Endothelial cell of umbilical vein (primary cell): ENCODE data around the gene DMD. TPM values are rescaled to one million over a fixed set of nuclear protein-coding genes. Genes with fewer than 3 reads are reported as not detected.

ENCODE experiments used
- BruUV-seq: library from RNA; stranded (reverse); fragments of 400-500 nt; replicated peaks from 2 replicates; lab custom pipeline; 2021; lab: Mats Ljungman, UMichigan
- CTCF ChIA-PET: fragments of 300-600, 350-600 bp; sonication (Branson Sonifier 250); formaldehyde crosslinking; loops from one replicate; lab custom pipeline; 2021; ENCODE audit warnings: antibody characterized with exemption, inconsistent platforms; lab: Charles Lee
- POLR2A ChIA-PET: fragments of 300-600, 350-600 bp; sonication (Branson Sonifier 250); formaldehyde crosslinking; loops from one replicate; lab custom pipeline; 2021; ENCODE audit warnings: antibody characterized with exemption, inconsistent platforms; lab: Charles Lee
- DNase-seq: peaks from one replicate; pipeline ENCODE4 v3.0.0-alpha.2; 2011; ENCODE audit warnings: low read depth, low spot score
- FAIRE-seq: peaks from 2 replicates; lab custom pipeline; 2011; peaks lifted over from hg19 to GRCh38; lab: Jason Lieb, UNC
- H2AFZ ChIP-seq: 2 replicates; pipeline ENCODE4 v1.6.0; 2012; ENCODE audit warnings: low read depth, low read length, control low read depth, inconsistent platforms
- H3K27ac ChIP-seq: 2 replicates; pipeline ENCODE4 v1.5.1; 2011; ENCODE audit warnings: low read depth, mild to moderate bottlenecking, control low read depth, low read length, moderate library complexity; ENCODE audit not compliant: insufficient read depth
- H3K27me3 ChIP-seq, 2 experiments: 2 replicates each; pipeline versions ENCODE4 v1.6.0 to v1.6.1; 2011; ENCODE audit warnings: low read length in 2 of 2, mixed read lengths in 1 of 2; ENCODE audit not compliant: control insufficient read depth in 2 of 2, insufficient read depth in 2 of 2
- H3K36me3 ChIP-seq, 2 experiments: 2 replicates in 1 of 2; 3 replicates in 1 of 2; pipeline ENCODE4 v1.5.1; 2011; ENCODE audit warnings: low read length in 2 of 2, mild to moderate bottlenecking in 1 of 2, moderate library complexity in 1 of 2; ENCODE audit not compliant: control insufficient read depth in 2 of 2, insufficient read depth in 2 of 2; ENCODE audit errors: extremely low read depth in 1 of 2
- H3K4me1 ChIP-seq: 3 replicates; pipeline ENCODE4 v1.5.1; 2011; ENCODE audit warnings: mild to moderate bottlenecking, low read length; ENCODE audit not compliant: control insufficient read depth, insufficient read depth; ENCODE audit errors: extremely low read depth
- H3K4me2 ChIP-seq: 2 replicates; pipeline ENCODE4 v1.6.1; 2011; ENCODE audit warnings: low read length, control low read depth, mixed read lengths; ENCODE audit not compliant: insufficient read depth
- H3K4me3 ChIP-seq, 3 experiments: fragments of 200-600 bp in 1 of 3; sonication (generic), shearing (Covaris generic) in 1 of 3; replicated peaks in 1 of 3; 2 replicates each; pipeline ENCODE4 v1.5.1; 2011 to 2016; ENCODE audit warnings: control low read depth in 3 of 3, low read length in 3 of 3, mild to moderate bottlenecking in 2 of 3, inconsistent platforms in 1 of 3, low read depth in 1 of 3, moderate library complexity in 1 of 3; ENCODE audit not compliant: insufficient read depth in 1 of 3
- H3K79me2 ChIP-seq: 2 replicates; pipeline ENCODE4 v1.6.0; 2012; ENCODE audit warnings: low read length, inconsistent platforms; ENCODE audit not compliant: control insufficient read depth, insufficient read depth
- H3K9ac ChIP-seq: replicated peaks from 2 replicates; pipeline ENCODE3; 2011; ENCODE audit warnings: low read length, control low read depth; ENCODE audit not compliant: insufficient read depth; ENCODE audit errors: extremely low read depth
- H3K9me1 ChIP-seq: replicated peaks from 3 replicates; pipeline ENCODE4 v1.6.0; 2011; ENCODE audit warnings: mild to moderate bottlenecking, low read length; ENCODE audit not compliant: control insufficient read depth, insufficient read depth; ENCODE audit errors: extremely low read depth
- H3K9me3 ChIP-seq: replicated peaks from 2 replicates; pipeline ENCODE4 v1.5.1; 2012; ENCODE audit warnings: low read length, inconsistent platforms; ENCODE audit not compliant: control insufficient read depth, insufficient read depth
- H4K20me1 ChIP-seq: replicated peaks from 2 replicates; pipeline ENCODE3; 2011; ENCODE audit warnings: mild to moderate bottlenecking, low read length; ENCODE audit not compliant: control insufficient read depth, insufficient read depth; ENCODE audit errors: extremely low read depth
- EZH2 ChIP-seq: IDR thresholded peaks from 2 replicates; pipeline ENCODE4 v1.6.1; 2012; ENCODE audit warnings: borderline replicate concordance, low read depth, mild to moderate bottlenecking, moderate library complexity, low read length, inconsistent platforms; ENCODE audit not compliant: severe bottlenecking
- FOS ChIP-seq: IDR thresholded peaks from 2 replicates; pipeline ENCODE4 v1.6.1; 2011; ENCODE audit warnings: mild to moderate bottlenecking, low read length, moderate library complexity, borderline replicate concordance; ENCODE audit not compliant: insufficient read depth
- GATA2 ChIP-seq: IDR thresholded peaks from 2 replicates; pipeline ENCODE4 v1.7.0; 2011; ENCODE audit warnings: low read depth, mild to moderate bottlenecking, moderate library complexity, mixed read lengths, low read length; ENCODE audit not compliant: insufficient read length, insufficient read depth
- JUN ChIP-seq: IDR thresholded peaks from 2 replicates; pipeline ENCODE4 v1.6.1; 2011; ENCODE audit warnings: borderline replicate concordance, low read depth; ENCODE audit not compliant: insufficient read length, insufficient read depth
- MYC ChIP-seq: IDR thresholded peaks from one replicate; pipeline ENCODE4 v1.6.1; 2011; ENCODE audit warnings: mild to moderate bottlenecking, low read depth, low read length
- POLR2A ChIP-seq: IDR thresholded peaks from 2 replicates; pipeline ENCODE4 v1.6.1; 2012; ENCODE audit warnings: low read depth, mild to moderate bottlenecking, control low read depth, low read length
- POLR2AphosphoS5 ChIP-seq: IDR thresholded peaks from 2 replicates; pipeline ENCODE4 v1.6.1; 2012; ENCODE audit warnings: low read depth, mild to moderate bottlenecking, control low read depth, low read length, moderate library complexity; ENCODE audit not compliant: insufficient read depth
- dilution Hi-C: fragments of 300-500 bp; cut with MboI; formaldehyde crosslinking; loops from one replicate; pipeline ENCODE4 v1.15.0; 2019; ENCODE audit warnings: low sequenced_read_pairs; ENCODE audit not compliant: extremely low pct_ligation_motif_present
- intact Hi-C: fragments of 100-400 bp; cut with micrococcal nuclease; formaldehyde crosslinking; loops from one replicate; pipeline ENCODE4 v1.10.0; 2022
- polyA plus RNA-seq, 4 experiments: library from polyadenylated mRNA; depleted of rRNA in 3 of 4; stranded (reverse) in 3 of 4; unstranded in 1 of 4; fragments of >200 nt; gene quantifications; 2 replicates each; pipeline versions ENCODE4 v1.2.1 to v1.2.3, GENCODE V29; 2011 to 2012; ENCODE audit warnings: missing spikeins in 1 of 4
- total RNA-seq: library from RNA; stranded (reverse); gene quantifications from 2 replicates; pipeline ENCODE4 v1.2.3, GENCODE V29; 2021
- TF ChIP-seq, protein P1 (sequence below), 2 donors: IDR thresholded peaks; 1 replicate in 1 of 2; 2 replicates in 1 of 2; pipeline ENCODE4 v1.5.1; 2011; ENCODE audit warnings: low read length in 2 of 2, mild to moderate bottlenecking in 2 of 2, moderate library complexity in 2 of 2, control low read depth in 1 of 2, inconsistent platforms in 1 of 2, low read depth in 1 of 2; ENCODE audit not compliant: insufficient read depth in 1 of 2; ENCODE audit errors: extremely low read depth in 1 of 2
- TF ChIP-seq, protein P2 (sequence below): IDR thresholded peaks from 2 replicates; pipeline ENCODE4 v1.6.1; 2011; ENCODE audit not compliant: insufficient read depth, insufficient read length

DMD gene
- total and polyA plus RNA-seq, 2 donors (not counting 3 experiments of a cell fraction or from before 2014, with no cell fraction given): 7.3 to 9.0 TPM

DNA sequence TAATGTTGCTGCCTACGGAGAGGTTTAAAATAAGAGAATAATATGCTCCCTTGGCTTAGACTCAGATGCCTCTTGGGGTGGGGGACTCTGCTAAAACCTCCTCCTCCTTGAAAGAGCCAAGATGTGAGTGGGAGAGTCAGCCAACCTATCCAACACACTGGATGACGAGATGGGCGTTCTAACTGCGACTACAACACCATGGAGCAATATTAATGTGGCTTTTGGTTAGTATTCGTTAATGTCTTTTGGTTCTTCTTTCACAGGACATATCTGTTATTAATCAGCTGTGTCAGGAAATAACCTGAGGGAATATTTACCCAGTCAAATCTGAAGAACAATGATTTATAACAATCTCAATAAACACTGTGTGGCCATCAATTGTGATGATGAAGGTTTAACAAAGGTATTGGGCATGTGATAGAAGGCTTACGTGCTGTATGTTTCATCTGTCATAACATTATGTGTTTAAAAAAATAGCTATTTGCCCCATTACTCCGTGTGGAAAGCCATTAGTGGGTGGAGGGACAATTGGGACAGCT is 1996.0 kb downstream of the DMD start:
- Histone ChIP-seq H3K79me2 (no peaks in the 10 kb centered on the region), H3K36me3 (no peaks in the 10 kb centered on the region), H4K20me1 (no peaks in the 10 kb centered on the region), H3K27ac (no peak overlapping the region), H3K4me1 (peaks cover 15% of the 10 kb centered on the region), H3K4me3 (no peak overlapping the region), H2AFZ (no peak overlapping the region), H3K27me3 (no peaks in the 10 kb centered on the region), H3K9ac (no peak overlapping the region), H3K9me3 (no peaks in the 10 kb centered on the region), H3K4me2 (no peak overlapping the region), H3K9me1 (no peaks in the 10 kb centered on the region)
- intact Hi-C loops: loop anchor here (2.0 kb wide), 1 partner anchor 281 kb away; no protein-coding TSS in a partner anchor
- ChIA-PET CTCF (interaction anchor here (1.1 to 3.7 kb wide), 3 partner anchors 51 to 442 kb away, joined by 3 to 37 read pairs (median 16); no protein-coding TSS in a partner anchor), POLR2A (no interaction called here)
- FAIRE-seq: no peak
- BruUV-seq: no TSS peak
- DNase-seq: no peak
- TF ChIP-seq, protein P1, sequence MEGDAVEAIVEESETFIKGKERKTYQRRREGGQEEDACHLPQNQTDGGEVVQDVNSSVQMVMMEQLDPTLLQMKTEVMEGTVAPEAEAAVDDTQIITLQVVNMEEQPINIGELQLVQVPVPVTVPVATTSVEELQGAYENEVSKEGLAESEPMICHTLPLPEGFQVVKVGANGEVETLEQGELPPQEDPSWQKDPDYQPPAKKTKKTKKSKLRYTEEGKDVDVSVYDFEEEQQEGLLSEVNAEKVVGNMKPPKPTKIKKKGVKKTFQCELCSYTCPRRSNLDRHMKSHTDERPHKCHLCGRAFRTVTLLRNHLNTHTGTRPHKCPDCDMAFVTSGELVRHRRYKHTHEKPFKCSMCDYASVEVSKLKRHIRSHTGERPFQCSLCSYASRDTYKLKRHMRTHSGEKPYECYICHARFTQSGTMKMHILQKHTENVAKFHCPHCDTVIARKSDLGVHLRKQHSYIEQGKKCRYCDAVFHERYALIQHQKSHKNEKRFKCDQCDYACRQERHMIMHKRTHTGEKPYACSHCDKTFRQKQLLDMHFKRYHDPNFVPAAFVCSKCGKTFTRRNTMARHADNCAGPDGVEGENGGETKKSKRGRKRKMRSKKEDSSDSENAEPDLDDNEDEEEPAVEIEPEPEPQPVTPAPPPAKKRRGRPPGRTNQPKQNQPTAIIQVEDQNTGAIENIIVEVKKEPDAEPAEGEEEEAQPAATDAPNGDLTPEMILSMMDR (IDR thresholded peaks at IDR 0.05; ENCODE audit: extremely low read depth in 1 of 2, insufficient read depth in 1 of 2, low read depth in 1 of 2, low read length in 2 of 2): no peak
- TF ChIP-seq POLR2AphosphoS5: no peak
- no peak for TF ChIP-seq JUN
- TF ChIP-seq MYC: no peak
- TF ChIP-seq FOS: no peak
- TF ChIP-seq EZH2: no peak
- TF ChIP-seq, protein P2, sequence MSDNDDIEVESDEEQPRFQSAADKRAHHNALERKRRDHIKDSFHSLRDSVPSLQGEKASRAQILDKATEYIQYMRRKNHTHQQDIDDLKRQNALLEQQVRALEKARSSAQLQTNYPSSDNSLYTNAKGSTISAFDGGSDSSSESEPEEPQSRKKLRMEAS: no peak
- TF ChIP-seq GATA2: no peak
- no peak for TF ChIP-seq POLR2A
- dilution Hi-C loops: no loop called here
